Measurements from ENCODE around the gene KDM3B. TPM values are rescaled to one million over a fixed set of nuclear protein-coding genes. Genes with fewer than 3 reads are reported as not detected.
A peak's percentile ranks its signal among the peaks of the same experiment; 100 is the strongest.

The KDM3B gene
- total RNA-seq, 1 donor from 2014 or later = 101 TPM

GRCh38 chr5:138465261-138466124 lies 113.0 kb downstream of the KDM3B start, which contains the start of gene EGR1:
Gene EGR1 (plus strand): TSS chr5:138465479. CDS start chr5:138465762, 283 bp downstream.
- peak; percentile 67 for DNase-seq (ENCODE audit: low spot score)
- Mint-ChIP-seq H3K27me3 (ENCODE audit: unreplicated experiment) (peaks cover 23% of the 10 kb centered on the region), H3K27ac (ENCODE audit: unreplicated experiment) (no peak within 1 kb of the TSS), H3K36me3 (ENCODE audit: low read depth, unreplicated experiment) (peaks cover 7% of the 10 kb centered on the region), H3K4me1 (ENCODE audit: unreplicated experiment) (peaks cover 6% of the 10 kb centered on the region), H3K4me3 (ENCODE audit: unreplicated experiment) (peak within 1 kb of the TSS; percentile 69), H3K9me3 (ENCODE audit: unreplicated experiment) (peaks cover 4% of the 10 kb centered on the region)
- no peak for TF ChIP-seq CTCF (IDR thresholded peaks at IDR 0.05; ENCODE audit: unreplicated experiment)

- no peak overlapping the region for H3K4me3 Mint-ChIP-seq (ENCODE audit: unreplicated experiment)
- H3K27me3 Mint-ChIP-seq (ENCODE audit: unreplicated experiment) = peaks cover 27% of the 10 kb centered on the region
- H3K27ac Mint-ChIP-seq (ENCODE audit: unreplicated experiment) = no peak overlapping the region
- H3K4me1 Mint-ChIP-seq (ENCODE audit: unreplicated experiment) = peaks cover 2% of the 10 kb centered on the region
- H3K9me3 Mint-ChIP-seq (ENCODE audit: unreplicated experiment) = peaks cover 4% of the 10 kb centered on the region
- no peak for DNase-seq (ENCODE audit: low spot score)
- TF ChIP-seq CTCF (IDR thresholded peaks at IDR 0.05; ENCODE audit: unreplicated experiment) = no peak
- H3K36me3 Mint-ChIP-seq (ENCODE audit: low read depth, unreplicated experiment) = peaks cover 6% of the 10 kb centered on the region
These were observed 113.8 kb downstream of the KDM3B start for GRCh38 chr5:138466125-138466899.

GRCh38 chr5:138466900-138467710 lies 114.6 kb downstream of the KDM3B start:
- Mint-ChIP-seq H3K27me3 (ENCODE audit: unreplicated experiment) (peaks cover 28% of the 10 kb centered on the region), H3K9me3 (ENCODE audit: unreplicated experiment) (peaks cover 4% of the 10 kb centered on the region), H3K27ac (ENCODE audit: unreplicated experiment) (peak overlapping the region; percentile 39), H3K4me3 (ENCODE audit: unreplicated experiment) (no peak overlapping the region), H3K36me3 (ENCODE audit: low read depth, unreplicated experiment) (peaks cover 6% of the 10 kb centered on the region), H3K4me1 (ENCODE audit: unreplicated experiment) (peaks cover 2% of the 10 kb centered on the region)
- DNase-seq (ENCODE audit: low spot score) = no peak
- no peak for TF ChIP-seq CTCF (IDR thresholded peaks at IDR 0.05; ENCODE audit: unreplicated experiment)

- H3K9me3 Mint-ChIP-seq (ENCODE audit: unreplicated experiment) = peaks cover 4% of the 10 kb centered on the region
- peaks cover 6% of the 10 kb centered on the region for H3K36me3 Mint-ChIP-seq (ENCODE audit: low read depth, unreplicated experiment)
- TF ChIP-seq CTCF (IDR thresholded peaks at IDR 0.05; ENCODE audit: unreplicated experiment) = no peak
- H3K4me3 Mint-ChIP-seq (ENCODE audit: unreplicated experiment) = no peak overlapping the region
- H3K4me1 Mint-ChIP-seq (ENCODE audit: unreplicated experiment) = peaks cover 2% of the 10 kb centered on the region
- DNase-seq (ENCODE audit: low spot score) = no peak
- H3K27ac Mint-ChIP-seq (ENCODE audit: unreplicated experiment) = peak overlapping the region; percentile 39
- H3K27me3 Mint-ChIP-seq (ENCODE audit: unreplicated experiment) = peaks cover 29% of the 10 kb centered on the region
These were observed 115.2 kb downstream of the KDM3B start for GRCh38 chr5:138467711-138468132.
